CD14-positive monocyte (primary cell): ENCODE data around the gene TEAD1. TPM values are rescaled to one million over a fixed set of nuclear protein-coding genes. Genes with fewer than 3 reads are reported as not detected.

Experiments used
- DNase-seq, 3 donors: peaks; one replicate each; pipeline ENCODE4 v3.0.0-alpha.2; 2011 to 2022
- H2AFZ ChIP-seq: 2 replicates; pipeline ENCODE4 v1.6.0; 2012; ENCODE audit warnings: mild to moderate bottlenecking, low read depth, low read length, inconsistent platforms; ENCODE audit not compliant: insufficient read depth, poor library complexity, severe bottlenecking
- H3K27ac ChIP-seq, 2 donors: 1 replicate in 1 of 2; 2 replicates in 1 of 2; pipeline ENCODE4 v1.5.1; 2012 to 2013; ENCODE audit warnings: low read length in 2 of 2, control low read depth in 1 of 2, inconsistent platforms in 1 of 2, low read depth in 1 of 2, mild to moderate bottlenecking in 1 of 2
- H3K27me3 ChIP-seq, 2 donors: one replicate each; pipeline versions ENCODE4 v1.6.0 to v1.6.1; 2011 to 2013; ENCODE audit warnings: low read length in 2 of 2; ENCODE audit not compliant: control insufficient read depth in 2 of 2, insufficient read depth in 2 of 2
- H3K36me3 ChIP-seq, 2 donors: replicated peaks in 1 of 2; 1 replicate in 1 of 2; 2 replicates in 1 of 2; pipeline versions ENCODE4 v1.5.1 to v1.6.1; 2012 to 2013; ENCODE audit warnings: low read length in 2 of 2, control low read depth in 1 of 2, inconsistent platforms in 1 of 2, mild to moderate bottlenecking in 1 of 2; ENCODE audit not compliant: insufficient read depth in 2 of 2, control insufficient read depth in 1 of 2
- H3K4me1 ChIP-seq, 2 donors: 1 replicate in 1 of 2; 2 replicates in 1 of 2; pipeline versions ENCODE4 v1.5.1 to v1.6.1; 2012 to 2013; ENCODE audit warnings: low read length in 2 of 2, control low read depth in 1 of 2, inconsistent platforms in 1 of 2, mild to moderate bottlenecking in 1 of 2, moderate library complexity in 1 of 2; ENCODE audit not compliant: insufficient read depth in 2 of 2, control insufficient read depth in 1 of 2
- H3K4me2 ChIP-seq: replicated peaks from 2 replicates; pipeline ENCODE3; 2012; ENCODE audit warnings: low read length, moderate library complexity, mild to moderate bottlenecking; ENCODE audit not compliant: poor library complexity, severe bottlenecking; ENCODE audit errors: extremely low read depth
- H3K4me3 ChIP-seq, 3 experiments: fragments of 200-600 bp in 1 of 3; sonication (generic) in 1 of 3; replicated peaks in 1 of 3; 1 replicate in 2 of 3; 2 replicates in 1 of 3; pipeline ENCODE4 v1.5.1; 2011 to 2013; ENCODE audit warnings: low read length in 3 of 3, mild to moderate bottlenecking in 3 of 3, control low read depth in 2 of 3, low read depth in 2 of 3, inconsistent platforms in 1 of 3, moderate library complexity in 1 of 3
- H3K79me2 ChIP-seq: 2 replicates; pipeline ENCODE4 v1.6.0; 2012; ENCODE audit warnings: mild to moderate bottlenecking, control low read depth, inconsistent platforms, low read length, moderate library complexity; ENCODE audit not compliant: insufficient read depth
- H3K9ac ChIP-seq: 2 replicates; pipeline ENCODE4 v1.6.0; 2017; ENCODE audit warnings: low read length, mild to moderate bottlenecking; ENCODE audit not compliant: insufficient read depth, poor library complexity, severe bottlenecking
- H3K9me3 ChIP-seq, 2 donors: replicated peaks in 1 of 2; 1 replicate in 1 of 2; 2 replicates in 1 of 2; pipeline versions ENCODE4 v1.5.1 to v1.6.1; 2012 to 2013; ENCODE audit warnings: low read length in 2 of 2, control low read depth in 1 of 2; ENCODE audit not compliant: control insufficient read depth in 1 of 2, insufficient read depth in 1 of 2
- H4K20me1 ChIP-seq: 2 replicates; pipeline ENCODE4 v1.6.0; 2012; ENCODE audit warnings: mild to moderate bottlenecking, low read length, control low read depth, moderate library complexity; ENCODE audit not compliant: insufficient read depth
- H3K27ac Mint-ChIP-seq, 7 donors: one replicate each; pipeline ENCODE4 v1.8.0; 2020; ENCODE audit warnings: mild to moderate bottlenecking in 7 of 7, mixed read lengths in 7 of 7, moderate library complexity in 6 of 7, inconsistent platforms in 2 of 7
- H3K27me3 Mint-ChIP-seq, 3 donors: one replicate each; pipeline ENCODE4 v1.8.0; 2021 to 2022; ENCODE audit warnings: low read depth in 3 of 3, mild to moderate bottlenecking in 3 of 3, mixed read lengths in 3 of 3, moderate library complexity in 3 of 3, inconsistent platforms in 1 of 3
- H3K36me3 Mint-ChIP-seq, 2 donors: one replicate each; pipeline ENCODE4 v1.8.0; 2020; ENCODE audit warnings: mixed read lengths in 2 of 2, inconsistent platforms in 1 of 2, mild to moderate bottlenecking in 1 of 2
- H3K4me1 Mint-ChIP-seq: one replicate; pipeline ENCODE4 v1.8.0; 2020; ENCODE audit warnings: mild to moderate bottlenecking, mixed read lengths
- H3K4me3 Mint-ChIP-seq, 2 donors: one replicate each; pipeline ENCODE4 v1.8.0; 2020; ENCODE audit warnings: mild to moderate bottlenecking in 2 of 2, mixed read lengths in 2 of 2, moderate library complexity in 1 of 2
- H3K9me3 Mint-ChIP-seq, 7 donors: one replicate each; pipeline ENCODE4 v1.8.0; 2020 to 2022; ENCODE audit warnings: mixed read lengths in 7 of 7, mild to moderate bottlenecking in 6 of 7, moderate library complexity in 6 of 7, inconsistent platforms in 2 of 7
- WGBS: methylation state at CpG from one replicate; pipeline ENCODE4 v1.1.5; 2013; ENCODE audit warnings: missing lambda C conversion rate; ENCODE audit not compliant: insufficient coverage; 5-methylcytosine and 5-hydroxymethylcytosine counted together
- intact Hi-C, 2 donors: fragments of 100-400 bp; cut with micrococcal nuclease; formaldehyde crosslinking; loops; one replicate each; pipeline versions ENCODE4 v1.15.0 to v1.15.1; 2023
- polyA plus RNA-seq, 3 donors: library from polyadenylated mRNA; depleted of rRNA in 1 of 3; unstranded in 2 of 3; stranded (reverse) in 1 of 3; fragments of 300-500 nt in 2 of 3; fragments of >200 nt in 1 of 3; fragmentation: Illumina TruSeq in 2 of 3; gene quantifications; 1 replicate in 2 of 3; 2 replicates in 1 of 3; pipeline ENCODE4 v1.2.3, GENCODE V29; 2012 to 2021
- TF ChIP-seq, protein P1 (sequence below): fragments of 200-600 bp; IDR thresholded peaks from one replicate; pipeline ENCODE4 v1.8.0; 2022; ENCODE audit warnings: antibody characterized with exemption, mild to moderate bottlenecking

The TEAD1 gene
- polyA plus RNA-seq, 3 donors = not detected

GRCh38 chr11:12829131-12829530, 154.9 kb downstream of the TEAD1 start:
- intact Hi-C loops = no loop called here
- 10% methylated on average over 5 of the region's 6 CpGs for WGBS

GRCh38 chr11:12829540-12830314, 155.5 kb downstream of the TEAD1 start:
- Histone ChIP-seq H4K20me1 (no peaks in the 10 kb centered on the region), H3K79me2 (no peaks in the 10 kb centered on the region), H3K27me3 (peaks cover 30% of the 10 kb centered on the region in 2 donors), H3K4me3 (no peak overlapping the region), H3K27ac (no peak overlapping the region), H3K9ac (no peak overlapping the region), H3K4me1 (no peaks in the 10 kb centered on the region), H3K36me3 (no peaks in the 10 kb centered on the region), H3K9me3 (no peaks in the 10 kb centered on the region), H3K4me2 (no peak overlapping the region), H2AFZ (no peak overlapping the region)
- TF ChIP-seq, protein P1, sequence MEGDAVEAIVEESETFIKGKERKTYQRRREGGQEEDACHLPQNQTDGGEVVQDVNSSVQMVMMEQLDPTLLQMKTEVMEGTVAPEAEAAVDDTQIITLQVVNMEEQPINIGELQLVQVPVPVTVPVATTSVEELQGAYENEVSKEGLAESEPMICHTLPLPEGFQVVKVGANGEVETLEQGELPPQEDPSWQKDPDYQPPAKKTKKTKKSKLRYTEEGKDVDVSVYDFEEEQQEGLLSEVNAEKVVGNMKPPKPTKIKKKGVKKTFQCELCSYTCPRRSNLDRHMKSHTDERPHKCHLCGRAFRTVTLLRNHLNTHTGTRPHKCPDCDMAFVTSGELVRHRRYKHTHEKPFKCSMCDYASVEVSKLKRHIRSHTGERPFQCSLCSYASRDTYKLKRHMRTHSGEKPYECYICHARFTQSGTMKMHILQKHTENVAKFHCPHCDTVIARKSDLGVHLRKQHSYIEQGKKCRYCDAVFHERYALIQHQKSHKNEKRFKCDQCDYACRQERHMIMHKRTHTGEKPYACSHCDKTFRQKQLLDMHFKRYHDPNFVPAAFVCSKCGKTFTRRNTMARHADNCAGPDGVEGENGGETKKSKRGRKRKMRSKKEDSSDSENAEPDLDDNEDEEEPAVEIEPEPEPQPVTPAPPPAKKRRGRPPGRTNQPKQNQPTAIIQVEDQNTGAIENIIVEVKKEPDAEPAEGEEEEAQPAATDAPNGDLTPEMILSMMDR = no peak
- WGBS = 100% methylated on average over 1 of the region's 2 CpGs
- peaks cover 0 to 6% (median 0%) of the 10 kb centered on the region in 7 donors for H3K9me3 Mint-ChIP-seq
- H3K27ac Mint-ChIP-seq = peak overlapping the region in 1 of 7 donors; percentile 2
- no peak for DNase-seq
- no peaks in the 10 kb centered on the region for H3K36me3 Mint-ChIP-seq
- peaks cover 27 to 45% (median 29%) of the 10 kb centered on the region in 3 donors for H3K27me3 Mint-ChIP-seq
- intact Hi-C loops = no loop called here
- no peaks in the 10 kb centered on the region for H3K4me1 Mint-ChIP-seq
- no peak overlapping the region for H3K4me3 Mint-ChIP-seq

More at GRCh38 chr11:12829131-12829530, 154.9 kb downstream of the TEAD1 start:
- no peaks in the 10 kb centered on the region for H3K79me2 ChIP-seq
- no peak overlapping the region for H3K9ac ChIP-seq
- H3K4me2 ChIP-seq = no peak overlapping the region
- Mint-ChIP-seq H3K27ac (no peak overlapping the region), H3K9me3 (peaks cover 0 to 6% (median 0%) of the 10 kb centered on the region in 7 donors), H3K36me3 (no peaks in the 10 kb centered on the region), H3K27me3 (peaks cover 29 to 50% (median 30%) of the 10 kb centered on the region in 3 donors), H3K4me3 (peak overlapping the region in 1 of 2 donors; percentile 58), H3K4me1 (no peaks in the 10 kb centered on the region)
- DNase-seq = no peak
- no peaks in the 10 kb centered on the region for H3K9me3 ChIP-seq
- TF ChIP-seq, protein P1 = no peak
- H3K27me3 ChIP-seq = peaks cover 33 to 35% of the 10 kb centered on the region in 2 donors
- H3K27ac ChIP-seq = no peak overlapping the region
- H3K4me1 ChIP-seq = no peaks in the 10 kb centered on the region
- no peaks in the 10 kb centered on the region for H4K20me1 ChIP-seq
- no peak overlapping the region for H3K4me3 ChIP-seq
- no peak overlapping the region for H2AFZ ChIP-seq
- no peaks in the 10 kb centered on the region for H3K36me3 ChIP-seq
